ENCODE results near the gene FGF11.
"Not testable (repeated sequence)": the region's sequence is repeated elsewhere in the genome, so short reads cannot be mapped to it uniquely, and the experiment has no call there.

The FGF11 gene

GRCh38 chr17:7464081-7464480 lies 24.8 kb downstream of the FGF11 start:
- DNase-seq = no peak

DNA sequence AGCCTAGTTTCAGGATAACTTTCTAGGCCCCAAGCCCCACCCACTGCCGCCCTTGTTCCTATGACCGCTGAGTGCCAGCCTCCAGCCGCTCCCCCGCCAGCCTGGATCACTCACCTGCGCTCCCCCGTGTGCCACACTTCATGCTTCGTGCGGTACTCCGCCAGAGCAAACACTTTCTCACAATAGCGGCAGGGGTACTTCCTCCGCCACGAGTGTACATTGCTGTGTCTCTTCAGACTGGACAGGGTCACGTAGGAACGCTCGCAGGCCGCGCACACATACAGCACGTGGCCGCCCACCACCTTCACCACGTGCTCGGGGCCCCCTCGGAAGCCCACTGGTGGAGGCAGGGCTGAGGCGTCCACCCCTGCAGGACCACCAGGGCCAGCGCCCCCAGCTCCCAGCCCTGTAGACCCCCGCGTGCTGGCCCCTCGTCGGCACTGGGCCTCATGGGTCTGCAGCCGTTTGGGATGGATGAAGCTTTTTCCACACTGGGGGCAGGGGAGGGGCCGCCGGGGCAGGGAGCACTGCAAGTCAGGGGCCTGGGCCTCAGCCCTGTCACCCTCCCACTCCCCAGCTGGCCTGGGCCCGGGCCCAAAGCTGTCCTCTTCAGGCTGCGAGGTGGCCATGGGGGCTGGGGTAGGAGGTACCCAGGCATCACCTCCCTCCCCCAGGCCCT lies 26.4 kb downstream of the FGF11 start:
- DNase-seq = no peak

DNA sequence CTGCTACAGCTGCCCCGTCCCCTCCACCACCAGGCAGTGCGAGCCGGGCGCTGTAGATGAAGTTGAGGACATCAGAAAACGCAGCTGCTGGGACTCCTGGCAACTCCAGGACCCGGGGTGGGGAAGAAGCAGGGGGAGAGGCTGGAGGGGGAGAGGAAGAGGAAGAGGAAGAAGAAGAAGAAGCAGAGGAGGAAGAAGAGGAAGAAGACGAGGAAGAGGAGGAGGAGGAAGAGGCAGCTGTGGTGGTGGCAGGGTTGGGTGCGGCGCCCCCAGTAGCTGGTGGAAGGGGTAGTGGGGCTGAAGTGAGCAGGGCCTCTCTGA lies 27.0 kb downstream of the FGF11 start:
- no peak for DNase-seq

GRCh38 chr17:7466639-7467341 lies 27.5 kb downstream of the FGF11 start:
- DNase-seq = no peak

DNA sequence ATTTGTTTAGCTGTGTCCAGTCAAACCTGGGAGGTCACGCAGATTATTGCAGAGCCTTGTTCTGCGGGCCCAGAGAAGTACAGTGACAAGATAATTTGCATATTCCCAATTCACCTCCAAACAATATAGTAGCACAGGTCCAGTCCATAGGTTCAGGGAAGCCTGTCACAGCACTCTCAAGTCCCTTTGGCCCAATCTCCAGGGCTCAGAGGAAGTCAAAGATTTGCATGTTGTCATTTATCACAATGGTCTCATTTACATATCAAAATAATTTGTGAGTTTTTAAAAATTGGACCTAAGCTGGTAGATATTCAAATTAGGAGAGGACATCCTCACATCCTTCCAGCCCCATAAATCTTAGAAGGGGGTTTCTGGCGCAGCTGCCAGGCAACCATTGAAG lies 28.2 kb downstream of the FGF11 start:
- DNase-seq = no peak

GRCh38 chr17:7468290-7468689 lies 29.0 kb downstream of the FGF11 start:
- DNase-seq = no peak

DNA sequence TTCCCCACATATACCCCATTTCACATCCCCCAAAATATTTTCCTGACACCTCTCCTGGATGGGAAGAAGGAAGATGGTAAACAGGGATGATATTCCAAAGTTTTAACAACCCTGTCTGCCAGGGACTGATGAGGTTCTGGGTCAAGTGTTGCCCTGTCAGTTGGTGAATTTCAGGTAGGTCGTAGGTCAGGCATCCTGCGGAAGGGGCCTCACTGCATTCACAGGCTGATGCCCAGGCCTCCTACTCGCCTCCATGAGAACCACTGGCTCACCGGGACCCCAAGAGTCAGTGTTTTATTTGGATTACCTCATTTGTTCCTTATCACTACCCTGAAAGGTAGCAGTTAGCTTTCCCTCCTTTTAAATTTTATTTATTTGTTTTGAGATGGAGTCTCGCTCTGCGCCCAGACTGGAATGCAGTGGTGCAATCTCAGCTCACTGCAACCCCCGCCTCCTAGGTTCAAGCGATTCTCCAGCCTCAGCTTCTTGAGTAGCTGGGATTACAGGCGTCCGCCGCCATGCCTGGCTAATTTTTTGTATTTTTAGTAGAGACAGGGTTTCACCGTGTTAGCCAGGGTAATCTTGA lies 29.6 kb downstream of the FGF11 start:
- no peak for DNase-seq

GRCh38 chr17:7469843-7470242 lies 30.5 kb downstream of the FGF11 start:
- not testable (repeated sequence) for DNase-seq

DNA sequence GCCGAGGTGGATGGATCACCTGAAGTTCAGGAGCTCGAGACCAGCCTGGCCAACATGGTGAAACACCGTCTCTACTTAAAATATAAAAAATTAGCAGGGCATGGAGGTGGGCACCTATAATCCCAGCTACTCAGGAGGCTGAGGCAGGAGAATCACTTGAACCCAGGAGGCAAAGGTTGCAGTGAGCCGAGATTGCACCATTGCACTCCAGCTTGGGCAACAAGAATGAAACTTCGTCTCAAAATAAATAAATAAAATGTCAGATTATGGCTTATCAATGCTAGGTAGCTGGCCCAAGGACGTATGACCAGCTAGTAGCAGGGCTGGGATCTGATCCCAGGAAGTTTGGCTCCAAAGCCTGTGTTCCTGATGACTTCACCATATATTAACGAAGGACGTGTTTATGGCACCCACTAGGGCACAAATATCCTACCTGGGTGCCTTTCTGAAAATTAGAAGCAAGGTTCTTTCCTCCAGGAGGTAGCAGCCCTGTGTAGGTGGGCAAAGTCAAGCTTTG lies 31.2 kb downstream of the FGF11 start:
- not testable (repeated sequence) for DNase-seq

DNA sequence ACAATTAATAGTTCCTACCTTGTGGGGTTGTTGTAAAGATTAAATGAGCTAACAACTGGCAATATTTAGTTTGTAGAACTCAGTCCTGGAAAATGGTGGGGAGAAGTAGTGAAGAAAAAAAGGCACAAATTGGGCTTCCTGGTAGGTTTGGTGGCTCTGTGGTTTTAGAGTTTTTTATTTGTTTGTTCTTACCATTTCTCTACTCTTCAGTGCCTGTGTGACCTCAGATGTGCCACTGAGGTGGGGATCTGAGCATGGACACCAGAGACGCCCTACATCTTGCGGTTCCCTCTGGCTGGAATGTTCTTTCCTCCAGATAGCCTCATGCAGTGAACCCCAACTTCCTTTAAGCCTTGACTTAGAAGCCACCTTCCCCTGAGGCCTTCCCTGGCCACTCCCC lies 32.4 kb downstream of the FGF11 start:
- no peak for DNase-seq

DNA sequence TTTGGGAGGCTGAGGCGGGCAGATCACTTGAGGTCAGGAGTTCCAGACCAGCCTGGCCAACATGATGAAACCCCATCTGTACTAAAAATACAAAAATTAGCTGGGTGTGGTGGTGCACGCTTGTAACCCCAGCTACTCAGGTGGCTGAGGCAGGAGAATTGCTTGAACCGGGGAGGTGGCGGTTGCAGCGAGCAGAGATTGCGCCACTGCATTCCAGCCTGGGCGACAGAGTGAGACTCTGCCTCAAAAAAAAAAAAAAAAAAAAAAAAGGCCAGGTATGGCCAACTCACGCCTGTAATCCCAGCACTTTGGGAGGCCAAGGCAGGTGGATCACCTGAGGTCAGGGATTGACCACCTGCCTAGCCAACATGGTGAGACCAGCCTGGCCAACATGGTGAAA lies 35.5 kb downstream of the FGF11 start:
- not testable (repeated sequence) for DNase-seq

- DNase-seq = no peak
Observed at GRCh38 chr17:7475764-7476422, 36.6 kb downstream of the FGF11 start.

DNA sequence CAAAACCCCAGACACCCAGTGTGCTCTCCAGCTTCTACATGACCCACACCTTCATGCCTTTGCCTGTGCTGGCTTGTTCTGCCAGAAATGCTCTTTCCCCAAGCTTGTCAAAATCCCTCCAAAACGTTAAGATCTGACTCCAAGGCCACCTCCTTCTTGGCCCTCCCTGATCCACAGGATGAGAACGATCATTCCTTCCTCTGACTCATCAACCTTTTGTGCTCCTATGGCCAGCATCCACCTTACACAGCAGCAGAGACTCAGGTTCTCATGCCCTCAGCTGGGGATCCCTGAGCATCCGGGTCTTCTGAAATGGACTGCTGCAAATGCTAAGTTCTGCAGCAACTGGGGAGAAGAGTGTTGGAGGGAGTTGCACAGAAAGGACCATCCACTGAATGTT lies 37.2 kb downstream of the FGF11 start:
- DNase-seq = no peak

DNA sequence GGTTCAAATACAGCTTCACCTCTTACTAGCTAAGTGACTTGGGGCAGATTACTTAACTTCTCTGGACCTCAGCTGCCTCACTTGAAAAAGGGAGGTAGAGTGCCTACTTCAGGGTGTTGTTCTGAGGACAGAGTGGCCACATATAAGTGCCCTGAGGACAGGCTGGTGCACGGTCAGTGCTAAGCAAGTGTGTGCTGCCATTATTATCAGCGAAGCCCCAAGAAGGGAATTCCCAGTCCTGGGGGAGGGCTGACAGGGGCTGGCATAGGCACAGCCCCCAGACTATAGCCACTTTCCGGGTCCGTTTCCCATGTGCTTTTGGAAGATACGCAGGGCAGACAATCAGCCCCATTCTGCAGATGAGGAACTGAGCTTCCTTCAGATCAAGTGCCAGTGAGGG lies 37.6 kb downstream of the FGF11 start:
- DNase-seq = no peak

GRCh38 chr17:7477392-7478275 lies 38.3 kb downstream of the FGF11 start:
- no peak for DNase-seq

GRCh38 chr17:7478276-7479212 lies 39.2 kb downstream of the FGF11 start:
- DNase-seq = no peak

- DNase-seq = no peak
Observed at GRCh38 chr17:7479213-7480088, 40.1 kb downstream of the FGF11 start, which contains the start of gene ZBTB4. TSS of gene ZBTB4 (minus strand) at chr17:7479631. CDS start at chr17:7466801, 12,830 bp downstream.

- DNase-seq = no peak
Observed at GRCh38 chr17:7480089-7480384, 40.7 kb downstream of the FGF11 start.

GRCh38 chr17:7481275-7481674 lies 42.0 kb downstream of the FGF11 start, which contains the start of gene SLC35G6:
TSS of gene SLC35G6 (plus strand) at chr17:7481446. CDS start at chr17:7481517, 71 bp downstream.
- not testable (repeated sequence) for DNase-seq
